Measurements from ENCODE around the gene ETFRF1. TPM values are rescaled to one million over a fixed set of nuclear protein-coding genes. Genes with fewer than 3 reads are reported as not detected.

ETFRF1 gene
- total RNA-seq, 1 experiment from 2014 or later = 5.9 TPM

- no peak for TF ChIP-seq PRDM15 (CRISPR knock-in tag; IDR thresholded peaks at IDR 0.05)
- TF ChIP-seq, protein P1, sequence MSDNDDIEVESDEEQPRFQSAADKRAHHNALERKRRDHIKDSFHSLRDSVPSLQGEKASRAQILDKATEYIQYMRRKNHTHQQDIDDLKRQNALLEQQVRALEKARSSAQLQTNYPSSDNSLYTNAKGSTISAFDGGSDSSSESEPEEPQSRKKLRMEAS (CRISPR knock-in tag; IDR thresholded peaks at IDR 0.05) = peak; percentile 78
- TF ChIP-seq MLX (CRISPR knock-in tag; IDR thresholded peaks at IDR 0.05) = no peak
- no peak for TF ChIP-seq ZNF396 (CRISPR knock-in tag; IDR thresholded peaks at IDR 0.05; ENCODE audit: borderline replicate concordance)
Observed at GRCh38 chr12:25250744-25251730, 56.0 kb downstream of the ETFRF1 start, which contains the start of gene KRAS (continued).

DNA sequence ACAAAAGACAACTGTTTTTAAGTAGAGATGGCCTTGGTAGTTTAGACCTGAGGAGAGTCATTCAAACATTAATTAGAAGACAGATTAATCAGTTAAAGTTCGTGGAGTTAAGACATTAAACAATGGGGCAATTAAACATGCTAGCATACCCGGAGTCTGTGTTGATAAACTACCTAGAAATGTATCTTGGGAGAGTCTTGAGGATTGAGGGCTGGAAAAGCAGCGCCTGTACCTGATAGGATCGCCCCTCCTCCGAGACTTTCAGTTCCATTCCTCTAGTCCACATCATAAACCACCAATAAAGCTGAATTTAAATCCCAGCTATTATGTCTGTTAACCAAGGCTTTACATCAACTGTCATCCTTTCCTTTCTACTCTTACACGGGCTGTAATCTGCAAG lies 56.7 kb downstream of the ETFRF1 start:
- DNase-seq (ENCODE audit: low spot score) = no peak
- TF ChIP-seq USF2 (CRISPR knock-in tag; IDR thresholded peaks at IDR 0.05) = no peak
- no peak for TF ChIP-seq SMAD4 (CRISPR knock-in tag; IDR thresholded peaks at IDR 0.05)
- no peak for TF ChIP-seq CREB1 (CRISPR knock-in tag; IDR thresholded peaks at IDR 0.05)
- TF ChIP-seq, protein P2, sequence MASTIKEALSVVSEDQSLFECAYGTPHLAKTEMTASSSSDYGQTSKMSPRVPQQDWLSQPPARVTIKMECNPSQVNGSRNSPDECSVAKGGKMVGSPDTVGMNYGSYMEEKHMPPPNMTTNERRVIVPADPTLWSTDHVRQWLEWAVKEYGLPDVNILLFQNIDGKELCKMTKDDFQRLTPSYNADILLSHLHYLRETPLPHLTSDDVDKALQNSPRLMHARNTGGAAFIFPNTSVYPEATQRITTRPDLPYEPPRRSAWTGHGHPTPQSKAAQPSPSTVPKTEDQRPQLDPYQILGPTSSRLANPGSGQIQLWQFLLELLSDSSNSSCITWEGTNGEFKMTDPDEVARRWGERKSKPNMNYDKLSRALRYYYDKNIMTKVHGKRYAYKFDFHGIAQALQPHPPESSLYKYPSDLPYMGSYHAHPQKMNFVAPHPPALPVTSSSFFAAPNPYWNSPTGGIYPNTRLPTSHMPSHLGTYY (CRISPR knock-in tag; IDR thresholded peaks at IDR 0.05) = no peak
- no peak for TF ChIP-seq ZNF416 (CRISPR knock-in tag; IDR thresholded peaks at IDR 0.05)
- TF ChIP-seq, protein P3, sequence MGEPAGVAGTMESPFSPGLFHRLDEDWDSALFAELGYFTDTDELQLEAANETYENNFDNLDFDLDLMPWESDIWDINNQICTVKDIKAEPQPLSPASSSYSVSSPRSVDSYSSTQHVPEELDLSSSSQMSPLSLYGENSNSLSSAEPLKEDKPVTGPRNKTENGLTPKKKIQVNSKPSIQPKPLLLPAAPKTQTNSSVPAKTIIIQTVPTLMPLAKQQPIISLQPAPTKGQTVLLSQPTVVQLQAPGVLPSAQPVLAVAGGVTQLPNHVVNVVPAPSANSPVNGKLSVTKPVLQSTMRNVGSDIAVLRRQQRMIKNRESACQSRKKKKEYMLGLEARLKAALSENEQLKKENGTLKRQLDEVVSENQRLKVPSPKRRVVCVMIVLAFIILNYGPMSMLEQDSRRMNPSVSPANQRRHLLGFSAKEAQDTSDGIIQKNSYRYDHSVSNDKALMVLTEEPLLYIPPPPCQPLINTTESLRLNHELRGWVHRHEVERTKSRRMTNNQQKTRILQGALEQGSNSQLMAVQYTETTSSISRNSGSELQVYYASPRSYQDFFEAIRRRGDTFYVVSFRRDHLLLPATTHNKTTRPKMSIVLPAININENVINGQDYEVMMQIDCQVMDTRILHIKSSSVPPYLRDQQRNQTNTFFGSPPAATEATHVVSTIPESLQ (CRISPR knock-in tag; IDR thresholded peaks at IDR 0.05) = no peak
- no peak for TF ChIP-seq SMAD3 (CRISPR knock-in tag; IDR thresholded peaks at IDR 0.05; ENCODE audit: borderline replicate concordance)
- TF ChIP-seq ZNF317 (CRISPR knock-in tag; IDR thresholded peaks at IDR 0.05; ENCODE audit: borderline replicate concordance, low read depth) = no peak
- no peak for TF ChIP-seq NFE2L1 (CRISPR knock-in tag; IDR thresholded peaks at IDR 0.05)
- TF ChIP-seq JAZF1 (CRISPR knock-in tag; IDR thresholded peaks at IDR 0.05) = no peak
- TF ChIP-seq ZBTB21 (CRISPR knock-in tag; IDR thresholded peaks at IDR 0.05; ENCODE audit: borderline replicate concordance) = no peak
- POLR2A ChIA-PET = no interaction called here
- H3K36me3 Mint-ChIP-seq = peaks cover 5% of the 10 kb centered on the region; the same call in 1 of the 2 replicates
- peak overlapping the region; percentile 63; the same call in 1 of the 2 replicates for H3K27ac Mint-ChIP-seq
- H3K9me3 Mint-ChIP-seq = no peaks in the 10 kb centered on the region
- ATAC-seq = no peak
- CTCF ChIA-PET = no interaction called here
- peaks cover 38% of the 10 kb centered on the region for H3K4me1 Mint-ChIP-seq
- peak overlapping the region; percentile 77 for H3K4me3 Mint-ChIP-seq
- peaks cover 18% of the 10 kb centered on the region for H3K27me3 Mint-ChIP-seq (ENCODE audit: low read depth)
